RWPE2 (cell line): ENCODE measurements around the gene FLT1.

Experiments used
- ATAC-seq: fragments of 200-7000 bp; cut with Tn5 transposase; 3 replicates; pipeline ENCODE4 v1.9.1; 2021; ENCODE audit warnings: low read depth
- DNase-seq: peaks from one replicate; pipeline ENCODE4 v3.0.0-alpha.2; 2020; ENCODE audit warnings: low spot score
- H3K27ac ChIP-seq: fragments of 450-650 bp; 2 replicates; pipeline ENCODE4 v1.5.1; 2017; ENCODE audit warnings: mild to moderate bottlenecking; ENCODE audit not compliant: poor library complexity, severe bottlenecking
- H3K27me3 ChIP-seq: fragments of 250-450 bp; sonication (Bioruptor Pico); 2 replicates; pipeline ENCODE4 v1.5.1; 2021; ENCODE audit warnings: mild to moderate bottlenecking, moderate library complexity; ENCODE audit not compliant: insufficient read depth, poor library complexity, severe bottlenecking
- H3K36me3 ChIP-seq: fragments of 250-450 bp; sonication (Bioruptor Pico); 2 replicates; pipeline ENCODE4 v1.5.1; 2020; ENCODE audit warnings: low read depth, mild to moderate bottlenecking, moderate library complexity
- H3K4me1 ChIP-seq: fragments of 250-450 bp; sonication (Bioruptor Pico); 2 replicates; pipeline ENCODE4 v1.5.1; 2021; ENCODE audit warnings: mild to moderate bottlenecking, moderate library complexity; ENCODE audit not compliant: insufficient read depth, poor library complexity, severe bottlenecking
- H3K4me3 ChIP-seq: fragments of 250-450 bp; sonication (Bioruptor Pico); 2 replicates; pipeline ENCODE4 v1.5.1; 2021; ENCODE audit warnings: mild to moderate bottlenecking, moderate library complexity; ENCODE audit not compliant: severe bottlenecking
- H3K9me3 ChIP-seq: fragments of 250-450 bp; sonication (Bioruptor Pico); 2 replicates; pipeline ENCODE4 v1.5.1; 2021; ENCODE audit warnings: mild to moderate bottlenecking, moderate library complexity; ENCODE audit not compliant: severe bottlenecking
- CTCF ChIP-seq: fragments of 450-650 bp; IDR thresholded peaks from one replicate; pipeline ENCODE4 v1.5.1; 2017; ENCODE audit warnings: mild to moderate bottlenecking, moderate library complexity; ENCODE audit not compliant: poor library complexity, severe bottlenecking

Gene FLT1

GRCh38 chr13:28326056-28326455 is 168.9 kb downstream of the FLT1 start:
- DNase-seq (no peak), ATAC-seq (no peak)
- no peaks in the 10 kb centered on the region for H3K9me3 ChIP-seq
- no peak overlapping the region for H3K4me3 ChIP-seq
- no peak overlapping the region for H3K27ac ChIP-seq
- no peaks in the 10 kb centered on the region for H3K36me3 ChIP-seq
- TF ChIP-seq CTCF, result no peak
- no peaks in the 10 kb centered on the region for H3K27me3 ChIP-seq
- H3K4me1 ChIP-seq, result no peaks in the 10 kb centered on the region

GRCh38 chr13:28325022-28325421 is 169.9 kb downstream of the FLT1 start:
- DNase-seq (no peak), ATAC-seq (no peak)
- no peaks in the 10 kb centered on the region for H3K9me3 ChIP-seq
- H3K27me3 ChIP-seq, result no peaks in the 10 kb centered on the region
- TF ChIP-seq CTCF, result no peak
- no peak overlapping the region for H3K4me3 ChIP-seq
- H3K4me1 ChIP-seq, result no peaks in the 10 kb centered on the region
- no peaks in the 10 kb centered on the region for H3K36me3 ChIP-seq
- no peak overlapping the region for H3K27ac ChIP-seq

- H3K4me3 ChIP-seq, result no peak overlapping the region
- H3K27ac ChIP-seq, result no peak overlapping the region
- H3K27me3 ChIP-seq, result no peaks in the 10 kb centered on the region
- H3K36me3 ChIP-seq, result no peaks in the 10 kb centered on the region
- H3K9me3 ChIP-seq, result no peaks in the 10 kb centered on the region
- ATAC-seq (peak; percentile 58), DNase-seq (no peak)
- no peaks in the 10 kb centered on the region for H3K4me1 ChIP-seq
- TF ChIP-seq CTCF, result peak; percentile 77
These were observed 170.6 kb downstream of the FLT1 start for GRCh38 chr13:28324181-28324789.

- no peaks in the 10 kb centered on the region for H3K27me3 ChIP-seq
- H3K4me3 ChIP-seq, result no peak overlapping the region
- DNase-seq (no peak), ATAC-seq (no peak)
- H3K27ac ChIP-seq, result no peak overlapping the region
- no peaks in the 10 kb centered on the region for H3K9me3 ChIP-seq
- TF ChIP-seq CTCF, result no peak
- no peaks in the 10 kb centered on the region for H3K36me3 ChIP-seq
- H3K4me1 ChIP-seq, result no peaks in the 10 kb centered on the region
These were observed 172.5 kb downstream of the FLT1 start for GRCh38 chr13:28322256-28322905.

GRCh38 chr13:28321756-28322155 is 173.2 kb downstream of the FLT1 start:
- no peak overlapping the region for H3K27ac ChIP-seq
- no peak for TF ChIP-seq CTCF
- no peaks in the 10 kb centered on the region for H3K9me3 ChIP-seq
- H3K36me3 ChIP-seq, result no peaks in the 10 kb centered on the region
- no peaks in the 10 kb centered on the region for H3K27me3 ChIP-seq
- DNase-seq (no peak), ATAC-seq (no peak)
- H3K4me1 ChIP-seq, result no peaks in the 10 kb centered on the region
- H3K4me3 ChIP-seq, result no peak overlapping the region
